Chondrocyte (in vitro differentiated cells): ENCODE results near the gene MAFG. TPM values are rescaled to one million over a fixed set of nuclear protein-coding genes. Genes with fewer than 3 reads are reported as not detected.
A peak's percentile ranks its signal among the peaks of the same experiment; 100 is the strongest.

Source experiments
- DNase-seq: peaks from one replicate; pipeline ENCODE4 v3.0.0; 2021; ENCODE audit warnings: mixed read lengths, low spot score
- H3K27ac Mint-ChIP-seq: one replicate; pipeline ENCODE4 v1.8.0; 2021; ENCODE audit warnings: mild to moderate bottlenecking, moderate library complexity, mixed read lengths; ENCODE audit not compliant: unreplicated experiment
- H3K27me3 Mint-ChIP-seq: 2 replicates; pipeline ENCODE4 v1.8.0; 2021; ENCODE audit warnings: low read depth, mixed read lengths
- H3K36me3 Mint-ChIP-seq: 2 replicates; pipeline ENCODE4 v1.8.0; 2021; ENCODE audit warnings: low read depth, mixed read lengths
- H3K4me1 Mint-ChIP-seq: 2 replicates; pipeline ENCODE4 v1.8.0; 2021; ENCODE audit warnings: low read depth, mild to moderate bottlenecking, mixed read lengths
- H3K4me3 Mint-ChIP-seq: one replicate; pipeline ENCODE4 v1.8.0; 2021; ENCODE audit warnings: mild to moderate bottlenecking, moderate library complexity, mixed read lengths; ENCODE audit not compliant: unreplicated experiment
- H3K9me3 Mint-ChIP-seq: 2 replicates; pipeline ENCODE4 v1.8.0; 2021; ENCODE audit warnings: low read depth, mixed read lengths
- CTCF ChIP-seq: fragments of 200-600 bp; sonication (generic); IDR thresholded peaks from 2 replicates; pipeline ENCODE4 v1.5.0; 2021; ENCODE audit warnings: antibody characterized with exemption, mild to moderate bottlenecking, moderate library complexity
- total RNA-seq: library from RNA; stranded (reverse); gene quantifications from 3 replicates; pipeline ENCODE4 v1.2.1, GENCODE V29; 2021

Gene MAFG
- total RNA-seq, 1 donor from 2014 or later, result 38.1 TPM

- H3K27me3 Mint-ChIP-seq, result no peaks in the 10 kb centered on the region
- peaks cover 21% of the 10 kb centered on the region for H3K36me3 Mint-ChIP-seq
- no peak for DNase-seq
- H3K9me3 Mint-ChIP-seq, result no peaks in the 10 kb centered on the region
- peak overlapping the region; percentile 80 for H3K4me3 Mint-ChIP-seq
- H3K27ac Mint-ChIP-seq, result peak overlapping the region; percentile 93
- no peak for TF ChIP-seq CTCF
- H3K4me1 Mint-ChIP-seq, result peaks cover 39% of the 10 kb centered on the region
These were observed 36.9 kb downstream of the MAFG start for GRCh38 chr17:81890447-81891302.

DNA sequence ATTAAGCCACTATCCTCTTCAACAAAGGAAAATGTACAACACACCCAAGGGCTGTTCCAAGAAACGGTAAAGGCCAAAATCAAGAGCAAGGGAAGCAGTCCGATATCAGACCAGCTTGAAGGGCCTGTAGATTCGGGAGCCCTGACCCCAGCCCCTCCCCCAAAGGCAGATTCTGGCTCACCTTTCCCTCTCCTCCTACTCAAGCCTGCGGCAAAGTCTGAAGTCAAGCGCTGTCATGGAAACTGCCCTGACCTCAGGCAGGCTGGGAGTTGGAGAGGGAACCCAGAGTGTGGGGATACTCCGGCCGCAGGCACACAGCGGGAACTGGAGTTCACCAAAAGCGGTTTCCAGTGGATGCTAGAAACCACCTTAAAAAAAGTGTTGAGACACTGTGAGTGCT is 37.9 kb downstream of the MAFG start:
- Mint-ChIP-seq H3K27me3 (no peaks in the 10 kb centered on the region), H3K27ac (no peak overlapping the region), H3K4me3 (peak overlapping the region; percentile 80), H3K4me1 (peaks cover 50% of the 10 kb centered on the region), H3K9me3 (no peaks in the 10 kb centered on the region), H3K36me3 (peaks cover 20% of the 10 kb centered on the region)
- no peak for TF ChIP-seq CTCF
- no peak for DNase-seq

DNA sequence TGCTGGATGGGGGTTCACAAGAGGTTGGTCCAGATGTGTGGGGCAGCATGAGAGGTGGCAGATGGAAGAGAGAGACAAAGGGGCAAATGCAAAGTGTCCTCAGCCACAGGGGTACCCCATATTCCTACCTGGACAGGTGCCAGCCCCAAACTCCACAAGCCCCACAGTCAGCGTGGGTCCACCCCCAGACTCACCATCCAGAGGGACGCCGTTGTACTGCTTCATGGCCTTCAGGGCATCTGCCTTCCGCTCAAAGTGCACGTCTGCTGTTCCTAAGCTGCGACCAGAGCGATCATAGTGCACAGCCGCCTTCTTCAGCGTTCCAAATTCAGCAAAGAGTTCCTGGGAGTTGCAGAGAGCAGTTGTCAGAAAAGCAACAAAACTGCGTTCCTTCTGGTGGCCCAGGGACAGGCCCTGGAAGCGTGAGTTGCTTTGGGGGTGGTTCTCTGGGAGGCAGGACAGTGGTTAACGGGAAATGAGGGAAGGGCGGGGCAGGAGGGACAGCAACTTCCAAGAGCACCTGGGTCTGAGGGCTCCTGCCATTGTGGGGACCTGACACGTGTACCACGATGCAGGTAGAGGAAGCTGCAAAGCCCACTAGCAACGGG is 38.4 kb downstream of the MAFG start:
- no peak for DNase-seq
- Mint-ChIP-seq H3K36me3 (peaks cover 20% of the 10 kb centered on the region), H3K27ac (peak overlapping the region; percentile 71), H3K4me3 (peak overlapping the region; percentile 44), H3K27me3 (no peaks in the 10 kb centered on the region), H3K9me3 (no peaks in the 10 kb centered on the region), H3K4me1 (peaks cover 55% of the 10 kb centered on the region)
- TF ChIP-seq CTCF, result no peak

DNA sequence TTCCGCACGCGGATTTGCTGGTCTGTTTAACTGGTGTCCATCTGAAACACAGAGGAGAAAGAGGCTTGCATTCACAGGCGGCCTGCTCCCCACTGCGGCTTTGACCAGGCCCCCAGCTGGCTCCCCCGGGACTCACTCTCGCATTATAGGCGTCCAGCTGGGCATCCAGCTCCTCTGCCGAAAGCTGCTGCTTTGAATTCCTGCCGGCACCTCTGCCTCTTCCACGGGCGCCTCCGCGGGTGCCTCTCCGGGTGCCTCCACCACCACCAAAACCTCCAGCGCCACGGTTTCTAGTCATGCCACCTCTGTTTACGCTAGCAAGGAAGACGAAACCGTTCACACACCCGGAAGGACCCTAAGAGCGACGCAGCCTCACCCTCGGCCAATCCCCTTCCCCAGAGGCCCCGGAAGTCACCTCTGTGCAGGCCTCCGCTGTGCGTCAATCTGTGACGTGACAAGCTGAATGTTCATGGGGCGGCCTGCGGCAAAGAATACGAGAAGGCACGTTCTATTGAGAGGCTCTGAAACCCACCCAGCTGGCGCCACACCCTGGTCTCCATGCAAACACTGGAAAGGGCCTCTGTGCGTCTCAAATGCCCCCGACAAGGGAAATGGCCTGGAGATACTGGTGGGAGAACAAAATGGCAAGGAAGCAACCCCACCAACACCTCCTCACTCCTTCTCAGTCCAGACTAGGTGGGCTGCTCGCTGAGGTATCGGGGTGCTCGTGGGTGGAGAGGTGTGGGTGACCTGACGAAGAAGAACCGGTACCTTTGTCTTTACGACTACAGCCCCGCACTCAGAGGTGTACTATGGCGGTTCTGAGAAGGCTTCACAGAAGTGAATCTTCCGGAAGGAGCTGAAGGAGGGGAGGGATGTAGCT is 39.2 kb downstream of the MAFG start:
- no peak for TF ChIP-seq CTCF
- Mint-ChIP-seq H3K4me3 (no peak overlapping the region), H3K4me1 (peaks cover 56% of the 10 kb centered on the region), H3K36me3 (peaks cover 20% of the 10 kb centered on the region), H3K27me3 (no peaks in the 10 kb centered on the region), H3K9me3 (no peaks in the 10 kb centered on the region), H3K27ac (peak overlapping the region; percentile 71)
- DNase-seq, result no peak
